Hematopoietic multipotent progenitor cell treated with erythropoietin and hydrocortisone succinate and interleukin-3 and kit ligand, for 17 days (in vitro differentiated cells): ENCODE data around the gene CRTC3.
A peak's percentile ranks its signal among the peaks of the same experiment; 100 is the strongest.
"Not testable (repeated sequence)": the region's sequence is repeated elsewhere in the genome, so short reads cannot be mapped to it uniquely, and the experiment has no call there.

Source experiments
- DNase-seq: peaks from one replicate; pipeline ENCODE4 v3.0.0-alpha.2; 2015; ENCODE audit warnings: low spot score

The CRTC3 gene

DNA sequence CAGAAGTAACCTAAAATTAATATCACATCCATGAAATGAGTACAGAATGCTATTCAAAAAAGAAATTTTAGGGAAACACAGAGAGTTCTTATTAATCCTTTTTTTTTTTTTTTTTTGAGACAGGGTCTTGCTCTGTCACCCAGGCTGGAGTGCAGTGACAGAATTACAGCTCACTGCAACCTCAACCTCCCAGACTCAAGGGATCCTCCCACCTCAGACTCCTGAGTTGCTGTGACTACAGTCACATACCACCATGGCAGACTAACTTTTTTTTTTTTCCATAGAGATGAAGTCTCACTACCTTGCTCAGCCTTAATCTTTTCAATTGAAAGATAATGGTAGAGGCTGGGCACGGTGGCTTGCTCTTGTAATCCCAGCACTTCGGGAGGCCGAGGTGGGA, 6.3 kb upstream of the CRTC3 start:
- DNase-seq = no peak

DNA sequence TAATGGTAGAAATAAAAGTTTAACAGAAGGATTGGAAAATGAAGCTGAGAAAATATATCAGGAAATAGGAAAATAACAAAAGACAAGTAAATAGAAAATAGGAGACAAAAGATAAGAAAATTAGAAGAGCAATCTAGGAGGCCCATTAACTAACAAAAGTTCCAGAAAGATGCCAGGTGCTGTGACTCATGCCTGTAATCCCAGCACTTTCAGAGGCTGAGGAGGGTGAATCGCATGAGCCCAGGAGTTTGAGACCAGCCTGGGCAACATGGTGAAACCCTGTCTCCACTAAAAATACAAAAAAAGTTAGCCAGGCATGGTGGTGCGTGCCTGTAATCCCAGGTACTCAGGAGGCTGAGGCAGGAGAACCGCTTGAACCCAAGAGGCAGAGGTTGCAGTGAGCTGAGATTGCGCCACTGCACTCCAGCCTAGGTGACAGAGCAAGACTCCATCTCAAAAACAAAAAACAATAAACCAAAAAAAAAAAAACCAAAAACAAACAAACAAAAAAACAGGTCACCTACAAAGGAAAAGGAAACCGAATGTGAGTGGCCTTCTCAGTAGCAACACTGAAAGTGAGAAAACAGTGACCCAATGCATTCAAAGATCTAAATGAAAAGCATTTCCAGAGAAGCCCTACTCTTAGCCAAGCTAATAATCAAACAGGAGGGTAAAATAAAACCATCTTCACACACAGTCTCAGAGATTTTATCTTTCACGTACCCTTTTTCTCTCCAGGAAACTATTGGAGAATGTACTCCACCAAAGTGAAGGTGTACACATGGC, 5.5 kb upstream of the CRTC3 start:
- DNase-seq = not testable (repeated sequence)

DNA sequence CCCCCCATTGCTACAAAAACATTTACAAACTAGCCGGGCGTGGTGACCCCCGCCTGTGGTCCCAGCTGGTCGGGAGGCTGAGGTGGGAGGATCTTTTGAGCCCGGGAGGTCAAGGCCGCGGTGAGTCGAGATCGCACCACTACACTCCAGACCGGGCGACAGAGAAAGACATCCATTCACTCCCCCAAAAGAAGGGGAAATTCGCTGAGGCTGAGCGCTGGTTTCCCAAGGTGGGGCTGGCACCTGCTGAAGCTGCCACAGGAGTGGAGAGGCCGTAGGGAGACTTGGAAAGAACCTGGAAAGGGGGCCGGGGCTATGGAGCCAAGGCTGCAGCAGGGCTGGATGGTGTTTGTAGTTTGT, 732 bp upstream of the CRTC3 start:
- no peak for DNase-seq

DNA sequence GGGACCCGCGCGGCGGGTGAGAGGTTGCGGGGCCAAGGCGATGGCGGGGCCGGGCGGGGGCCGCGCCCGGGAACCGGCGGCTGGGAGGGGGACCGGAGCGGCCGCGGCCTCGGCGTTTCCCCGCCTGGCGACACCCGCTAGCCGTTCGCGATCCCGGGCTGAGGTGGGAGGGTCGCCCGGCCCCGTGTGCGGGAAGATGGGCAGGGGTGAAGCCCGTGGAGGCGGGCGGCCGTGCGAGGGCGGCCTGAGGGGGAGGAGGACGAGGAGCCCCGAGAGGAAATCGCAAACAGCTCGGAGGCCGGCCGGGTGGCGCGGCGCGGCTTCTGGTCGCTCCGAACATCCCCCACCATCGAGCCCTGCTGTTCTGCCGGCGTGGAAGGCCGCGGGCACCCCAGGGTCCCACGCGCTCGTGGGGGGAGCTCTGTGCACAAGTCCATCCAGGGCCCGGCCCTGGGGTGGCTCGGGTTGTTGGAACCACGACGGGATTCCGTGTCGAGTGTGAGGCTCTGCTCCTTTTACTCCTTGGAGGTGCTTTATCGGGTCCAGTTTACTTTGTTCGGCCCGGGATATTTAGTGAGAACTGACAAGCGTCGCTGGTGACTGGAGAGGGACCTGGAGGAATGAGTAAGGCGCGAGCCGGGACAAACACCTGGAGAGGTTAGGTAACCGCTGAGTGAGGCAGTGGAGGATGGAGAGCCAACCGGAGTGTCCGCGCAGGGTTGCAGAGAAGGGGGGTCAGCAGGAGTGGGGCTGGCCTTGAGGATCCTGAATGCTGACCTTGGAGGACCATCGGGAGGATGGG, 728 bp downstream of the CRTC3 start:
- DNase-seq = peak; percentile 19

DNA sequence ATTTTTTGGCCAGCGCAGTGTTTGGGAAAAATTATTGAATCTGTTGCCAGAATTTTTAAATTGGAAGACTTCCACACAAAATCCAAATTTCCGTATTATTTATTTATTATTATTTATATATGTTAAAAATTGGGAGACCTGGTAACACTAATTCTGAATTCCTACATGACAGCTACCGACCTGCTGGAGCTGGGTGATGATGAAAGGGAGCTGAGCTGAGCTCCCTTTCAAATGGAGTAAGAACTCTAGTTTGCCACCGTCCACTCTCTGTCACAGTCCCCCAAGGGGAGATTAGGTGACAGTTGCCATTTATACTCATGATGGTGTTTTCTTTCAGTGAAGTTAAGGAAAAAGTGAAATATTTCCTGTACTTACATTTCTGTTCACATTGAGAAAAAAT, 1.4 kb downstream of the CRTC3 start:
- DNase-seq = no peak

DNA sequence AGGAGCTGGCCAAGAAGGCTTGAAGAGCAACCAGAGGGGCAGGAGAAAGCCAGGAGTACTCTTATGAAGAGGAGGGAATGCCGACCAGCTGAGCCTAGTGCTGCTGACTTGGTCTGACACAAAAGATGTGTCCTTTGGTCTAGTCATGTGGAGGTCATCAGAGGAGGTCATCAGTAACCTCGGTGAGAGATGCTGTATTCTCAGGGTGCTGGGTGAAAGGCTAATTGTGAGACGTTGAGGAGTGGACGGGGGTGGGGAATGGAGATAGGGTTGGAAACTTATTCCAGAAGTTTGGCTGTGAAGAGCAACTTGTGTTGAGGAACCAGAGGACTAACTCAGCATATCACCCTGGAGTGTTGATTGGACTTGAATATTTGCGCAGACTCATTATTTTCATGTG, 5.5 kb downstream of the CRTC3 start:
- DNase-seq = no peak

DNA sequence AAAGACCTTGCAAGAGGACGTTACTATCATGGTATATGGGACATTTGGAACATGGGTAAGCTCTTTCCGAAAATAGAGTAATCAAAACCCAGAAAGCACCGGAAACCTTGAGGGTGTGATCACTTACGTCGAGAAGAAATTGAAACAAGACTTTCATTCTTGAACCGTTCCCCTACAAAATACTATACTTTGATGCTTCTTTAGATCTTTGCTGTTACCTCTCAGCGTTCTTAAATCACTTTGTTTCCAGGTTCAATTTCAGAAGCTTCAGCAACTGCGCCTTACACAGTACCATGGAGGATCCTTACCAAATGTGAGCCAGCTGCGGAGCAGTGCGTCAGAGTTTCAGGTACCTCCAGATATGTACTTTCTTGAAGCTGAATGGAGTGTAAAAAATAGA, 10.1 kb downstream of the CRTC3 start:
- DNase-seq = no peak

DNA sequence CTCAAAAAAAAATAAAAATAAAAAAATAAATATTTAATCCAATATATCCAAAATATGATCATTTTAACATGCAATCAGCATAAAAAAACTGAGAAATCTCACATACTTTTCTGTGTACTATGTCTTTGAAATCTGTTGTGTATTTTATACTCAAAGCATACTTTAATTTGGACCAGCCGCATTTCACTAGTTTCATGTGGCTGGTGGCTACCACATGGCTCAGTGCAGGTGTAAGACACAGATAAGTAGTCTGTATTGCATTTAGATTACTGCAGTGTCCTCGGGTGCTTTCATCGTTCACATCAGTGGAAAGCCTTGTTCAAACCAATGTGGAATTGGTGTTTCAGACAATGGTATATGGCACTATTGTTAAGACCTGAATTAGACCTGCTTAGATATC, 11.0 kb downstream of the CRTC3 start:
- DNase-seq = peak; percentile 19

DNA sequence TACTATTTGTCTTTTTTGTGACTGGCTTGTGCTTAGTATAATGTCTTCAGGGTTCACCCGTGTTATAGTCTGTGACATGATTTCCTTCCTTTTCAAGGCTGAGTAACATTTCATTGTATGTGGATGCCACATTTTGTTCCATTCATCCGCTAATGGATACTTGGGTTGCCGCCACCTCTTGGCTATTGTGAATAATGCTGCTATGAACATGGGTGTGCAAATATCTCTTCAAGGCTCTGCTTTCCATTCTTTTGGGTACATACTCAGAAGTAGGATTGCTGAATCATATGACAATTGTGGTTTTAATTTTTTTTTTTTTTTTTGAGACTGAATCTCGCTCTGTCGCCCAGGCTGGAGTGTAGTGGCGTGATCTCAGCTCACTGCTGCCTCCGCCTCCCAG, 15.4 kb downstream of the CRTC3 start:
- no peak for DNase-seq

DNA sequence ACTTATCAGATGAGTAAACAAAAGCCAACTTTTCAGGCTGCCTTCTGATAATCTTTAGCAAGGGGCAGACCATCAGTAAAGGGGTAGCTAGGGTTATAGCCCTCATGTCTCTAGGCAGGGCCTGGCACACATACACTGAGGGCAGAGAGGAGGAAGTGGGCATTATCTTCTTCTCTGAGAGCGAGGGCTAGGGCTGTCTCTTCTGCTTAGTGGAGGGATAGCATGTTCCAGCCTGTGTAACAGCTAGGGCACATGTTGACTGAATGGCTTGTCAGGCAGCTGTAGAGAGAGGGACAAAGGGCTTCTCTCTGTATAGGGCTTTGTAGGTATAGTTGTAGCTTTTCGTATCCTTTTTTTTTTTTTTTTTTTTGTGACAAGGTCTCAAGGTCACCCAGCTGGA, 17.8 kb downstream of the CRTC3 start:
- no peak for DNase-seq

DNA sequence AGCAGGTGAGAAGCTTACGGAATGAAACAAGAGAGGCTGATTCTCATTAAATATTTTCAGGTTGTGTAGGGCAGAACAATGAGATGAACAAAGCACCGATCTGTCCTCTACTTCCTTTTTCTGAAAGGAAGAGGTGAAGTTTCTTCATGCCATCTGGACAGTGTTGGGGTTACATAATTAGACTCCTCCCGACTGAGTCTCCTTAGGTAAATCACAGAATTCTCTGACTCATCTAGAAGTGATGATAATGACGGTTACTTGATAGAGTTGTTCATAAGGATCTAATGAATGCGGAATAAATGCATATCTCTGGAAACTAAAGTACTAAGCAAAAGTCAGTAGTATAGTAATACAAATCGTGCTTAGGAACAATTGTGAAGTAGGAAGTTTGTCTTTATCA, 21.2 kb downstream of the CRTC3 start:
- no peak for DNase-seq

DNA sequence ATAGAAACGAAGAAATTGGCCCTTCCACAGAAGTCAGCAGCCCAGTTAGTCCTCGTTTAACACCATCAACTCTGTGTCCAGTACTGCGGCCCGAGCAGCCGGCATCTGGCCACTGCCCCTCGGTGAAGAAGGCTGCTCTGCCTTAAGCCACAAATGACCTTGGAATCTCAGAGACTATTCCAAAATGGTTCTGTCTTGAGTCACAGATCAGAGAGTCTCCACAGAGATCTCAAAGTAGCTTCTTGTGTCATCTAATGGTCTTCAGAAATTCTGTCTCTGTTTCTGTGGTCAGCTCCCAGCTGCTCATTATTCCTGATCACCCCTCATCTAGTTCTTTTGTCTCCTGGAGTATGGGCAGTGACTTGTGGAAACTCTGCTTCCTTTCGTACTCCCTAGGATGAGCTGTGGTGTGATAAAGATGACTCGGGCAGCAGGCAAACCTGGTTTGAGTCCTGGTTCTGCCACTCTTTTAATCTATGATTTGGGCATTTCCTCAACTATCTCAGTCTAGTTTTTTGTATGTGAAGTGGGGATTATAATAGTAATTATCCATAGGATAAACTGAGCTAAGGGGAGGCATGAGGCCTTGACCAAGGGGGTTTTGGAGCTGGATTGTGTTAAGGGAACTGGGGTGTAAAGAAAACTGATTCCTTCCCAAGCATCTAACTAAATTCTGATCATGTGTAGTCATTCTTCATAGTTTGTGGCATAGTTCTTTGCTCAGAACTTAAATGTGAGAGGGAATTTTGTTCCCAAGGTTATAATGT, 22.6 kb downstream of the CRTC3 start:
- DNase-seq = no peak

DNA sequence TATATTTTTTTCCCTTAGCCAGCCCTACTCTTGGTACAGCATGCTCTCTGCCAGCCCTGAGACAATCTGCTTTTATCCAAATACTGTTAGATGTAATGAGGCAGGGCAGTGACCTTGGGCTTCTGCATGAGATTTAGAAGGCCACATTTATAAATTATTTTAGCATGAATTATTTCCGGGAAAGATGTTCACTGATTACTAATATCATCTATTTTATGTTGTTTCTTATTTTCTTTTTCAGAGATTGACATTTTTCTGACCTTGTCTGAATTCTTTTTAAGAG, 23.1 kb downstream of the CRTC3 start:
- no peak for DNase-seq

DNA sequence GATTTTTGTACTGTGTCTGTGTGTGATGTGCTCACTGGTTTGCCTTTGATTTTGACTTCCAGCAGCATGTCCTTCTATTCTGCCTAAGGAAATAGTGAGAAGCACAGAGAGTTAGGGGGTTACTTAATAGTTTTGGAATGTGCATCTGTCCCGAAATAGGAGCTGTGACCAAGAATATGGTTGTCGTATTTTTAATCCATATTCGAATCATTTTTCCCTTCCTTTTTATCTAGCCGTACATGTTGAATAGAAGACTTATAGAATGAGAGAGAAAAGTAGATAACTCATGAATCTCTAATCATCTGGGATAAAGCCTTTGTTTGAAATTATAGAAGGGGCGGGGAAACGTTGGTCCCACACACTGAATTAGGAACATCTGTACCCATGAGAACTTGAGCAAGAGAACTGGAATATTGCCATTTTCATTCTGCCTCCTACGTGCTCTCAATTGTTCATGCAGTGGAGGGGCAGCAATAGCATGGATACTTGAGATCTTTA, 23.6 kb downstream of the CRTC3 start:
- DNase-seq = no peak

DNA sequence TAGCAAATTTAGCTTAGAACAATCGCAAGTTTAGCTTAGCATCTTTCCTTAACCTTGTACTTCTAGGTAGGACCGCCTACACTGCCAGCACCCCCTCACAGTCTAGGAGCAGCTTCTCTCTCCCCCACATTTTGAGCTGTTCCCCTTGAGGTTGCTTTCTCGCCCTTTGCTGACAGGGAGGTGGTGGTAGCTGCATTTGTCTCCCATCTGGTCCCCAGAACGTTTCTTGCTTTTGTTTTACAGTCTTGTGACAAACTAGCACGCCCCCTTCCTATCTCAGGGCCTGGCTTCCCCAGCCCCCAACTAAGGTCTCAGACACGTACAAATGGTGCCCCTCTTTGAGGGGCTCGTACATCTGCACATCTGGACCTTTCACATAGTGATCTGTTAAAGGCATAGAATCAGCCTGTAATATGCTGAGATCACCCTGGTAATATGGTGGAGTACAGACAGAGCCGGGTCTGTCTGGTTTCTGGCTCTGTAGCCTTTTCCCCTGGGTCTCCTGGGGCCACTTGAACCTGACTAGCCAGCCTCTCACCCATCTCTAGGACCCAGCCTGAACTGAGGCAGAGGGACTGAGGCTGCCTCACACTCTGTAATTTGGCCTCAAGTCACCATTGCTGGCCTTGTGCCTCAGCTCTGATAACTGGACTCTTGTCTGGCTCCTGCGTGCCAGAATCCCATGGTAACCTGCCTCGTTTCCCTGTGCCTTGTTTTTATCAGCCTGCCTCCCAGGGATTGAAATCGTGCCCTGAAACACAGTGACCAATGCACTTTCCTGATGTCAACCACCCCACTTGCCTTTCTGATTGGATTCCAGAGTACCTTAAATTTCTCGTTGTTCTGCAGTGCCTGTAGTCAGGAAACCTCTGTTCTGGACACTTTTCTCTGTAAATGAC, 27.7 kb downstream of the CRTC3 start:
- peak; percentile 40 for DNase-seq

DNA sequence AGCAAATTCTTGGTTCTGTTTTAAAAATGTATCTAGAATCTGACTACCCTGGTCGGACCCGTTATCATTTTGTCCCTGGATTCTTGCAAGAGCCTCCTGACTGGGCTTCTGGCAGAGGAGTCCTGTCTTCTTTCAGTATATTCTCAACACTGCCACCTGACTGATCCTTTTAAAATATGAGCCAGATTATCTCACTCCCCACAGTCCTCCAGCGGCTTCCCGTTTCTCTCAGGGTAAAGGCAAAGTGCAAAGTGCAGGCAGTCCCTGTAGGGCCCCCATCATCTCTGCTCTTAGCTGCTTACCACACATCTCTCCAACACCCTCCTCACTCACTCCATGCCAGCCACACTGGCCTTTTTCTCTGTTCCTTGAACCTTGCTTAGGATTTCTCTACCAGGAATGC, 28.4 kb downstream of the CRTC3 start:
- no peak for DNase-seq

DNA sequence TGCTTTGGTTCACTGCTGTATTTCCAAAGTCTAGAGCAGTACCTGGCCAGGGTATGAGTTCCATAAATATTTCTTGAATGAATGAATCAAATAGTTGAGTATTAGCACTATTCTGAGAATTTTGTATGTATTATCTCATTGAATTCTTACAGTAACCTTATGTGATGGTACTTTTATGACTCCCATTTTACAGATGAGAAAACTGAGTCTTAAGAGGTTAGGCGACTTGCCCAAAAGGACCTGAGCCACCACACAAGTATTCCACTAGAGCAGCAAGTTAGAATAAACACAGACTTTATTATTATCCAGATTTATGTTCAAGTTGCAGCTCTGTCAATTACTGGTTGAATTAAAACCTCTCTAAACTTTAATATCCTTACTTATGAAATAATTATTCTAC, 29.4 kb downstream of the CRTC3 start:
- no peak for DNase-seq

DNA sequence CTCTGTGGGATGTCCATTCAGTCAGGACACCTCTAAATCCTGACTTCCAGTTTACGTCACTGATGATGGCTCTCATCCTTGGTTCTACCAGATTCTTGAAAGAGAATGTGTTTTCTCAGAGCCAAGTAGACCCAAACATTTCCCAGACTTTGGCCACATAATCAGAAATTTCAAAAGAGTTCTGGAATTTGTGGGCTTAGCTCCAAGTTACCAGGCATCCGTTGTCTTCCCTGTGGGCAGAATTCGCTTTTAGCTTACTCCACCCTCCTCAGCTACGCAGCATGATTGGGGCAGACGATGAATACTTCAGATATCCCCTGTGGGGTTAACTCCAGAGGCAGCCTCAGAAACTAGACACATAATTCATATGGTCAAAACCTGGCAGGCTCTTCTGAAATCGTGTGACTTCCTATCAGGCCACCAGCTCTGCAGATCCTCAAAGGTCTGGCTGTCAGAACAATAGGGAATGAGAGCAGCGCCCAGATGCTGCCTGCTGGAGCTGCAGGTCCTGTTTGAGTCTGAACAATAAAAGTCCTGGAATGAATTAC, 30.6 kb downstream of the CRTC3 start:
- no peak for DNase-seq

DNA sequence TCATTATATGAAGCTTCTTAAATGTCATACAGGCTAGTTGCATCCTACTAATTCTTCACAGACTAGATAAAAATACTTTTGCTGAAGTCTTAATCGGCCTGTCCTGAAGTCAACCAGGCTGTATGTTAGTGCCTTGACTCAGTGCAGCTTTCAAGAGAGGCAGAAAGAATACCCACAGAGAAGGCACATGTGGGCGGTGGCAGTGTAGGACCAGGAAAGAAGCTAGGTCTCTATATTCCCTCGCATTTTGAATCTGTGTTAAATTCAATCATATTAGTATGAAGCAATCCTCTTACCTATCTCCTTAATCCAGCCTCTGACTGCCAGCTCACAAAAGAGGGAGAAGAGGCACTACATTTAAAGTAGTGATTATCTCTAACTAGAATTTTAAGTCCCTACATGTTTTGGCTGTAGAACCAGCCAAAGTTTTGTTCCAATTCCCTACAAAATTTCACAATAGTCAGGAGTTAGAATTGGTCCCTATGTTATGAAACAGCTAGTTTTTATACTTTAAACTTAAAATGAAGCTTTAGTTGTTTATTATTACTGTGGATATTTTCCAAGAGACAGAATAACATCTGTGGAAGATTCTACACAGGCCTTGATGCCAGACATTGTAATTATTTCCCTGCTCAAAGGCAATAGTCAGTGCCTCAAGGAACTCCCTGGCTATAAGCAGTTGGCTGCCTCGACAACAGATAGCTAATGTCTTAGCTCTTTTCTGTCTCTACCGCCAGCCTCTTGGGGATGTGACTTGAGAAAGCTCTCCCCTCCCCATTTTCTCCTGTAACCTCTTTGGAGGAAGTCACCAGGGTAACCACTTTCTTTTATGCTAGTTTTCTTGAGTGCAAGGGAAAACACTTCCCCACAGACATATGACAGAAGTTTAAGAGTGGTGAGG, 31.9 kb downstream of the CRTC3 start:
- DNase-seq = no peak

DNA sequence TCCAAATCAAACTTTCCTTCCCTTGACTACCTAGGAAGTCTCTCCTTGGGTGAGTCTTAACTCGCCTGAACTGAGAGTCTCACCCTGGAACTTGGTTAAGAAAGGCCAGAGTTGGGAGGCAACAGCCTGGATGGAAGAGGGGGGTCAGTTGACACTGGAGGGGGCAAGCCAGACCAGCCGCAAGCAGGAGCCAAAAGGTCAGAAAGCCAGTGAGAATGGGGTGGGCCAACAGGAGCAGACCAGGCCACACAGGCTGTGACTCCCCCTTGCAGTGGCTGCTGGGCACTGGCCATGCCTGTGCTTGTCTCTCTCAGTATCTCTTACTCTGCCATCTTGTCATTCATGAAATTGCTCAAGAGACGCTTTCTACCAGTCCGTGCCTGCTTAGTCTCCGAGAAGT, 32.9 kb downstream of the CRTC3 start:
- no peak for DNase-seq

DNA sequence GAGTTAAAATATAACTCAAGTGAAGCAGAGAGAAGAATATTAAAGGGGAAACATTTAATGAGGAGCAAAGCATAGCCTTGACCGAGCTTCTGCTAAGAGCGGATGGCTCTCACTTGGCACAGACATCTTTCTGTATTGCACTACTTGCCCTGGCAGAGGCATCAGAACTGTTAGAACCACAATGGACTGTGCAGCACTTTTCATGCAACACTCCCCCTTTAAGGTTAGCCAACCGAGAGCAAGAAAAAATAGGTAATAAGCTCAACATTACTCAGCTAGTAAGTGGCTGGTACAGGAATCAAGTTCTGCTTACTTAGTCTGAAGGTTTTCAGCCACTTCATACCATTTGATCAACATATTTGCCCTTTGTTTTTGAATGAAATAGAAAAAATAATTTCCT, 33.7 kb downstream of the CRTC3 start:
- DNase-seq = no peak
